ENCODE data around the gene PTK6.
A peak's percentile ranks its signal among the peaks of the same experiment; 100 is the strongest.

The PTK6 gene

GRCh38 chr20:63503524-63503923, 33.7 kb downstream of the PTK6 start:
- peak; percentile 66 for DNase-seq

DNA sequence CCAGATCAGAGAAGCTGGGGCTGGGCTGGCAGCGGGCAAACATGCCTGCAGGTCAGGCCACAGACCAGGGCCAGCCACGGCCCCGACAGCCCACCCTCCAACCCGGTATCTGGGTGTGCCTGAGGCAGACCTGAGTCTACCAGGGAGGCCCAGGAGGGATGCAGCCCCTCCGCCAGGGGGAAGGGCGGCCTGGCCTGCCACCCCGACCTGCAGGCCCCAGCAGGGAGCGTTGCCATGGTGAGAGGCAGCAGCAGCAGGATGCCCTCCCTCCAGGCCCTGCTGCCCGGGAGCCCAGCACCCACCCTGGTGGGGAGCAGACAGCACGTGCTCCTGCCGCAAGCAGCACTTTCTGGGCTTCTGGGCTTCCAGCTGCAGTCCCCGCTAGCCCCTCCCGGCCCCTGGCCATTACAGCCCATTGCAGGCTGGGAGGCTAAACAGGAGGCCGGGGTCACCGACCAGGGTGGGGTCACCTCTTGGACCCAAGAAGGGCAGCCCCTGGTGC, 34.5 kb downstream of the PTK6 start:
- peak; percentile 97 for DNase-seq

GRCh38 chr20:63501818-63502670, 35.1 kb downstream of the PTK6 start:
- peak; percentile 98 for DNase-seq

DNA sequence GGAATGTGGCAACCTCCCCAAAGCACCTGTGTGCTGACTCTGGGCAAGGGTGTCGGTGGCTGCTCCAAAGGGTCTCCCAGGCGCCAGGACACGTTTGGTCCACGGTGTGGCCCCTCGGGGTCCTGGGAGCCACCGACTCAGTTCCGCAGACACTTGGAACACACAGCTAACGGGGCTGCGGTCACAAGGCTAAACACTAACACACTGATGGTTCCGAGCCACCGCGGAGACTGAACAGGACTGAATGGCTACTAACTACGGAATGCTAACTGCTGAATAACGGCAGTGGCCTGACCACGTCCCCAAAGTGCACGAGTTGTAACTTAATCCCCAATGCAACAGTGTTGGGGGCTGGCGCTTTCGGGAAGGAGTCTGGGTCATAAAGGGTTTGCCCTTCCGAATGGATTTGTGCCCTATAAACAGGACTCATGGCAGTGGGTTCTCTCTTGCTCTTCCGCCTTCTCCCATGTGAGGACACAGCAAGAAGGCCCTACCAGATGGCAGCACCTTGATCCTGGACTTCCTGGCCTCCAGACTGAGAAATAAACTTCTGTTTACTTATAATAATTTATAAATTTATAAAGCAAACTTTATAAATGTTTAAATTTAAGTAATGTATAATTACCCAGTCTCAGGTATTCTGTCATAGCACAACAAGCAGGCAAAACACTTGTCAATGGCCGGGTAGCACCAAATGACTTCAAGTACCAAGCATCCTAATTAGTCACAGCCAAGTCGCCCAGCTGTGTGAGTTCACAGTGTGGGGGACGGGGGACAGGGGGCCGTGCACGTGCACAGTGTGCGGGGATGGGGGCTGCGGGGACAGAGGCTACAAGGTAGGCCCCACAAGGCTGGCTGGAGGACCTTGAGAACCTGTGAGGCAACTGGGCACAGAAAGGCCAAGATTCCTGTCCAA, 36.0 kb downstream of the PTK6 start:
- no peak for DNase-seq

DNA sequence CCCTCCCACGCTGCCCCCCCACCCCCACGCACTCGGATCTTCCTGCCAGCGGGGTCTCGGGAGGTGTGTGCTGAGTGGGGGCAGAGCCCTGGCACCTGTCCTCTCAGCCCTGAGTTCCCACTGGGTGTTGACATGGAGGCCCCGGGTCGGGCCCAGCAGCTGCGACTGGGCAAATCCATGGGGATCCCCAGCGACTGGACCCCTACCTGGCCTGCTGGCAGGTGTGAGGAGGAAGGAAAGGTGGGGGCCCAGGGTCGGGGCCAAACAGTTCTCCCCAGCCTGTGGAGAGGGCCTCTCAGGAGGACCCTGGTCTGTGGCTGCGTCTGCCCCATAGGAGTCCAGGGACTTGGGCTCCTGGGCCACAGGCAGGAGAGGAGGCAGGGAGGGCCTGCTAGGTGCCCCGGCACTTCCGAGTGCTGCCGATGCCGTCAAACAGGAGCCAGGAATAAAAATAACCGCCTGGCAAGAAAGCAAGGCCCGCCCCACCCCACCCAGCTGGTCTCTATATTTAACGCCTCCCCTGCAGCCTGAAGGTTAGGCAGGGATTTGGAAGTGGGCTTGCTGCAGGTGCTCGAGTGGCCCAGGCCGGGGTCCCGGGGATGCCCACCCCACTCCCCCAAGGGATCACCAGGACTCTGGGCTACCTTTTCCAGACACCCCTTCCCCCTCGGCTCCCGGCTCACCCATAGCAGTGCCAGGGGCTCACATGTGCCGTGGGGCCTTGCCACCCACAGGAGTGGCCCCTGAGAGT, 36.9 kb downstream of the PTK6 start:
- no peak for DNase-seq

GRCh38 chr20:63499338-63499969, 37.7 kb downstream of the PTK6 start:
- peak; percentile 70 for DNase-seq

- peak; percentile 70 for DNase-seq
Measured at GRCh38 chr20:63498960-63499337, 38.2 kb downstream of the PTK6 start, which contains the start of gene EEF1A2. TSS of gene EEF1A2 (minus strand) at chr20:63499083. CDS start at chr20:63497763, 1,320 bp downstream.

- peak; percentile 65 for DNase-seq
Measured at GRCh38 chr20:63497946-63498935, 38.9 kb downstream of the PTK6 start.

GRCh38 chr20:63497138-63497945, 39.8 kb downstream of the PTK6 start:
- DNase-seq = no peak

GRCh38 chr20:63496596-63497120, 40.5 kb downstream of the PTK6 start:
- no peak for DNase-seq

DNA sequence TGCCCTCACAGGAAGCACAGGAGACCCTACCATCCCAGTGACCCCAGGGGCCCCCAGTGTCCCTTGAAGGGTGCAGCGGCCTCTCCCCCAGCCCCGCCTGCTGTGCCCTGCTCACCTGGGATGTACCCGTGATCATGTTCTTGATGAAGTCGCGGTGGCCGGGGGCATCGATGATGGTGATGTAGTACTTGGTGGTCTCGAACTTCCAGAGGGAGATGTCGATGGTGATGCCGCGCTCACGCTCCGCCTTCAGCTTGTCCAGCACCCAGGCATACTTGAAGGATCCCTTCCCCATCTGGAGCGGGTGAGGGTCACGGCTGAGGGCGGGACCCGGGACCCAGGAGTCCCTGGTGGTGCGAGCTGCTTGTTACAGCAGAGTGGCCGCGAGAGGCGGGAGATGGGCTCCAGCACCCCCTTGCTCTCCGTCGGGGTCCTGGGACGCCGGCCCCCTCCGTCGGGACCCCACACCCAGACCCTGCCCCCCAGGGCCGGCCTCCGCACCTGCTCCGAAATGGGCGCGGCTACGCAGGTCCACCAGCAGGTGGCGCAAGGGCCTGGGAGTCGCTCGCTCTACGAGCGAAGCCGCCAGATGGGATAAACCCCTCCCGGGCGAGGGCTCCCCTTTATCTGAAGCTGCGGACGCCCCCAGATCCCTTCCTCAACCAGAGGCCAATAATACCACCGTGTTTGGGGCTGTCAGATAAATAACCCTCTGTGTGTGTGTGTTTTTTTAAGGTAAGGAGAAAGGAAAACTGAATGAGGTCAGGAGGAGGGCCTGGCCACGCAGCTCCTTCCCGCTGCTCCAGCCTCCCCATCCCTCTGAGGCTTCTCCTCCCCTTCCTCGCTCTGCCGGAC, 41.2 kb downstream of the PTK6 start:
- DNase-seq = peak; percentile 37

GRCh38 chr20:63495167-63495720, 41.9 kb downstream of the PTK6 start:
- no peak for DNase-seq

DNA sequence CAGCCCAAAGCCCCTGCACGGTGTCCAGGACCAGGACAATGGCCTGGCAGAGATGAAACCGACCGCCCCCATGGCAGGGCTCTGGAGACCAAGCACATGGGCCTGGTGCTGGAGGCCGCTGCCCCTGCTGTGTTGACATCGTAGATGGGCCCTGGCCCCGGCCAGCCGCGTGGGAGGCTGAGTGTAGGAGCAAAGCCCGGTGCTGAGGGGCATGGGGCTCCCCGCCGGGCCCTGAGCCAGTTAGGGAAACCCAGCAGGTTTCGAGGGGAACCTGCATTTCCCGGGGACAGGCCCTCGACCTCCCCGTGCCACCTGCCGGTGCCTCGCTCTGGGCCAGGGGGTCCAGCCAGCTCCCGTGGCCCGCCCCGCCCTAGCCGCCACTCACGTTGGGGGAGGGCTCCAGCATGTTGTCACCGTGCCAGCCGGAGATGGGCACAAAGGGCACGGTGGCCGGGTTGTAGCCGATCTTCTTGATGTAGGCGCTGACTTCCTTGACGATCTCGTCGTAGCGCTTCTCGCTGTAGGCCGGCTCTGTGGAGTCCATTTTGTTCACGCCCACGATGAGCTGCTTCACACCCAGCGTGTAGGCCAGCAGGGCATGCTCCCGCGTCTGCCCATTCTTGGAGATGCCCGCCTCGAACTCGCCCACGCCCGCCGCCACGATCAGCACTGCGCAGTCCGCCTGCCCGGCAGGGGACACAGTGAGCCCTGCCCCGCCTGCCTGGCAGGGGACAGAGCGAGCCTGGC, 42.6 kb downstream of the PTK6 start:
- DNase-seq = no peak

GRCh38 chr20:63494084-63494419, 43.1 kb downstream of the PTK6 start:
- DNase-seq = no peak

DNA sequence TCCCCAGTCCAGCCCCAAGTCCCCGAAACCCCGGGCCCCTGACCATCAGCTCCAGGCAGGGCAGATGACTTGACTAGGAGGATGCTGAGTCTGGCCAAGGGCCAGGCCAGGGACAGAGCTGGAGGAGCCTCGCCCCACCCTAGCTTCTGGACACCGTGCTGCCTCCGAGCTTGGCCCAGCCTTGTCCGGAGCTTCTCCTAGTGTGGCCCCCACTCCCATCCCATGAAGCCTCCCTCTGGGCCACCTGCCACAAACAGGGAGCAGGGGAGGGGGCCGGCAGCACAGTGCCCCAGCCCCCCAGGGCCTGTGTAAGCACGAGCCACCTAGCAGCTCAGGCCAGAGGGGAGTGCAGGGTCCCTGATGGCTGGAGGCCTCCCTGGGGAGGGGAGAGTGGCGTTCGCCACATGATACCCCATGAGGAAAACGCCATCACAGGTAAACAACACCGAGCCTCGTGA, 43.6 kb downstream of the PTK6 start:
- DNase-seq = no peak

DNA sequence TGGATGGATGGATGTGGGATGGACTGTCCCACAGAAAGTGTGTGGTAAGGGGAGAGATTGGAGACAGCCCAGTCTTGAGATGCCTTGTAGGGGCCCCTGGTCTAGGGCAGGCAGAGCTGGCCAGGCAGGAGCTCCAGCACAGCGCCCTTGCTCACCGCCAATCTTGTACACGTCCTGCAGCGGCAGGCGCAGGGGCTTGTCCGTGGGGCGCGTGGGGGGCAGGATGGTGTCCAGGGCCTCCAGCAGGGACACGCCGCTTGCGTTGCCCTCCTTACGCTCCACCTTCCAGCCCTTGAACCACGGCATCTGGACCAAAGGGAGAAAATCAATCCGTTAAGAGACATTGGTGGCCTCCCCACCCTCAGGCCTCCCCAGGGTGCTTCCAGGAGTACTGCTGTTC, 44.2 kb downstream of the PTK6 start:
- DNase-seq = no peak

- DNase-seq = no peak
Measured at GRCh38 chr20:63492518-63492917, 44.7 kb downstream of the PTK6 start.
